Kidney (tissue), 2 donors: ENCODE measurements around the gene EXTL2. TPM values are rescaled to one million over a fixed set of nuclear protein-coding genes. Genes with fewer than 3 reads are reported as not detected.

Experiments
- polyA plus RNA-seq: library from polyadenylated mRNA; stranded (reverse); fragments of 350-450 nt; fragmentation: Illumina TruSeq; extraction: RNeasy Lipid Tissue Mini Kit (QIAGEN cat#74804); gene quantifications from one replicate; pipeline ENCODE4 v1.2.3, GENCODE V29; 2014; ENCODE audit warnings: low read depth, low replicate concordance; ENCODE audit not compliant: insufficient read depth
- total RNA-seq: library from RNA; stranded (reverse); fragmentation: NEBNext Ultra II Directional; extraction: Animal tissue kit (Norgen Biotek cat#: 25700); gene quantifications from one replicate; pipeline ENCODE4 v1.2.1, GENCODE V29; 2021
- donor health status: DM: yes; HTN: yes; CAD: no.

The EXTL2 gene
- total and polyA plus RNA-seq, 2 donors from 2014 or later, result 10.5 to 11.3 TPM

Other genes starting within 250 kb of the EXTL2 start
- 539 TPM for gene VCAM1, start 175.1 kb downstream of the EXTL2 start, total RNA-seq
- 46.0 TPM for gene VCAM1, start 175.1 kb downstream of the EXTL2 start, polyA plus RNA-seq
- 40.2 TPM for gene SLC30A7, start 1.2 kb upstream of the EXTL2 start, total RNA-seq
- gene SLC30A7, start 1.2 kb upstream of the EXTL2 start, polyA plus RNA-seq, result 4.4 TPM
- 19.7 TPM for gene DPH5, start 130.9 kb upstream of the EXTL2 start, total RNA-seq
- 44.9 TPM for gene DPH5, start 130.9 kb upstream of the EXTL2 start, polyA plus RNA-seq